ENCODE results near the gene YARS1. TPM values are rescaled to one million over a fixed set of nuclear protein-coding genes. Genes with fewer than 3 reads are reported as not detected.

YARS1 gene
- total and polyA plus RNA-seq, 3 donors from 2014 or later, result 79.8 to 110 (median 96.6) TPM

DNA sequence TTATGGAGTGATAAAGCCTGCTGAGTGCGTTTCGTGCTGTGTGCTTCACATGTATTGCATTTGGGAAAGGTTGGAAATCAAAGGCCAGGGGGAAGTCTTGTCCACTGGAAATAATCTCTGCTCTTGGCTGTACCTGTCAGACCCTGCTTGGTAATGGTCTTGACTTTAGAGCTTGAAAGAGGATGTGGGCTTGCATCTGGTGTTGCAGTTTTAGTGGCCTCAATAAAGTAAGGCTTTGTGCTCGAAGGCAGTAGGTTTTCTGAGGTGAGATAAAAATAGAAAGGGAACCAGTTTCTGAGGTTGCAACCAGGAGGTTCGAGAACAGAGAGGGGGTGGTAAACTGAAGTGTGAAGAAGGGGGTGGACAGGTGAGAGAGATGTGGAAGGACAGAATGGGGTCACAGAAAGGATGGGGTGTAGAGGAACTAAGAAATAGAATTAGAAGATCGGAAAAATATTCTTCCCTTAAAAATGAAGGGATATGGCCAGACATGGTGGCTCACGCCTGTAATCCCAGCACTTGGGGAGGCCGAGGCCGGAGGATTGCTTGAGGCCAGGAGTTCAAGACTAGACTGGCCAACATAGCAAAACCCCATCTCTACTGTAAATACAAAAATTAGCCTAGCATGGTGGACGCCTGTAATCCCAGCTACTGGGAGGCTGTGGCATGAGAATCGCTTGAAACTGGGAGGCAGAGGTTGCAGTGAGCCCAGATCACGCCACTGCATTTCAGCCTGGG is 1.8 kb upstream of the YARS1 start:
- H3K36me3 ChIP-seq (ENCODE audit: low read depth, missing control alignments), result no peaks in the 10 kb centered on the region
- H3K4me3 ChIP-seq, result peak overlapping the region; percentile 94
- TF ChIP-seq, protein P1, sequence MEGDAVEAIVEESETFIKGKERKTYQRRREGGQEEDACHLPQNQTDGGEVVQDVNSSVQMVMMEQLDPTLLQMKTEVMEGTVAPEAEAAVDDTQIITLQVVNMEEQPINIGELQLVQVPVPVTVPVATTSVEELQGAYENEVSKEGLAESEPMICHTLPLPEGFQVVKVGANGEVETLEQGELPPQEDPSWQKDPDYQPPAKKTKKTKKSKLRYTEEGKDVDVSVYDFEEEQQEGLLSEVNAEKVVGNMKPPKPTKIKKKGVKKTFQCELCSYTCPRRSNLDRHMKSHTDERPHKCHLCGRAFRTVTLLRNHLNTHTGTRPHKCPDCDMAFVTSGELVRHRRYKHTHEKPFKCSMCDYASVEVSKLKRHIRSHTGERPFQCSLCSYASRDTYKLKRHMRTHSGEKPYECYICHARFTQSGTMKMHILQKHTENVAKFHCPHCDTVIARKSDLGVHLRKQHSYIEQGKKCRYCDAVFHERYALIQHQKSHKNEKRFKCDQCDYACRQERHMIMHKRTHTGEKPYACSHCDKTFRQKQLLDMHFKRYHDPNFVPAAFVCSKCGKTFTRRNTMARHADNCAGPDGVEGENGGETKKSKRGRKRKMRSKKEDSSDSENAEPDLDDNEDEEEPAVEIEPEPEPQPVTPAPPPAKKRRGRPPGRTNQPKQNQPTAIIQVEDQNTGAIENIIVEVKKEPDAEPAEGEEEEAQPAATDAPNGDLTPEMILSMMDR (IDR thresholded peaks at IDR 0.05), result no peak
- no peaks in the 10 kb centered on the region for H3K27me3 ChIP-seq
- H3K4me1 ChIP-seq, result peaks cover 30% of the 10 kb centered on the region
- H3K9me3 ChIP-seq, result no peaks in the 10 kb centered on the region
- 44 to 46% methylated on average over 11 of the region's 11 CpGs for WGBS, 2 donors
- DNase-seq, result no peak
- intact Hi-C loops (cut with DNase I; ENCODE audit: low total_unique reads), result no loop called here
- peak overlapping the region; percentile 96 to 99 for H3K27ac ChIP-seq

DNA sequence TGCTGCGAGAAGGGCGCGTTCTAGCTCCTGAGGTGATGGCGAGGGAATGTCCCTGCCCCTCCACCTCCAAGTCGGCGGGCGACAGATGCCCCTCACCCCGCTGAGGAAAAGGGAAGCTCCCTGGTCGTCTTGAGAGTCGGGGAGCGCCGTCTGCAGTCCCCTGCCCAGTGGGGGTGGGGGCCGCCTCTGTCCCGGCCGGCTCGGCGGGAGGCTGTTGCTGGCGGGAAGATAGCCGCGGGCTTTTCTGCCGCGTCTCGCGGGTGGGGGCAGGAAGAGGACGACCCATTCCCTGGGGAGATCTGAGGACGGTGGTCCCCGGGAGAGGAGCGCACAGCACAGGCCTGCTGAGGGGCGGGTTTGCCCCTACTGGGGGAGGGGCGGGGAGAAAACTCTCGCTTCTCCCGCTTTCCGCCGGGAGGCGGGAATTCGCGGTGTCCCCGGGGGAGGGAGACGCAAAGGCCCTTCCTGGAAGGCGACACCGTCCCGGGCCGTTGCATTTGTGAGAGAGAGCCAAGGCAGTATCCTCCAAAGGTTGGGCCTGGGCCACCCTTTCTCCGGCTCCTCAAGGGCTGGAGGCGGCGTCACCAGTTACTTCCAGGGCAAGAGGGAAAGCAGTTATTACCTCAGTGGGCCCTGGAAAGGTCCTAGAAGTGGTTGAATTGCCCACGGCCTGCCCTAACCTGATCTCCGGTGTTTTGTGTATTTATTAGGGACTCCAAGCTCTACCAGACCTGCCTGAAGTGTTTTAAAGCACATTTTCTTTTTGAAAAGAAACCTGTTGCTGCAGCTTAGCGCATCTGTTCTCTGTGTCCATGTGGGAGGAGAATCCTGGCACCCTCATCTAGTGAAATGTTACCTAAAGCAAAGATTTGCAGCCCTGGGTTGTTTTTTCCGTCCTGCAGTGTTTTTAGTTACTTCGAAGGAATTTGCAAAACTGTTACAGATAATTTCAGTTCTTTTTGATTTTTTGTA is 943 bp upstream of the YARS1 start:
- 1% methylated on average over 17 to 50 of the region's 51 CpGs for WGBS, 2 donors
- intact Hi-C loops (cut with DNase I; ENCODE audit: low total_unique reads), result no loop called here
- H3K4me1 ChIP-seq, result peaks cover 36% of the 10 kb centered on the region

DNA sequence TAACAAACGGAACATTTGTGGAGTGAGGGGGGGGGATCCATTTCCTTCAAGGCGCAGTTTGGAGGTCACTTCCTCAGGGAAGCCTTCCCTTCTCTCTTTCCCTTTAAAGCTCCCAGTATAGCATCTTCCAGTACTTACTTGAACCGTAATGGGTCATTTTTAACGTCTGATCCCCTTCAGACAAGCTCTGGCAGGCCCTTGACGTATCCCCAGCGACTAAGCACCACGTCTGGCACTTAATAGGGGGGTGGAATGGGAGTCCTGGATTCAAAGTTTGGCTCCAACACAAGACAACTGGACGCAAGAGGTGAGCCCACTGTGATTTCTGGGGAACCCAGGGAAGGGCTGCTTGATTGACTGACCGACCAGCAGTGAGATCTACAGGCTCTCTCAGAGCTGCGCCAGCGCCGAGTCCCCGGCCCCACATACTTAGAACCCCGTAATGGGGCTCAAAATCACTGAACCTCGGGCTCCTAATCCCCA is 441 bp downstream of the YARS1 start:
- Histone ChIP-seq H3K27ac (peak overlapping the region; percentile 96 to 99), H3K9me3 (no peaks in the 10 kb centered on the region), H3K4me3 (peak overlapping the region; percentile 94), H3K4me1 (peaks cover 47% of the 10 kb centered on the region), H3K27me3 (no peaks in the 10 kb centered on the region), H3K36me3 (ENCODE audit: low read depth, missing control alignments) (no peaks in the 10 kb centered on the region)
- intact Hi-C loops (cut with DNase I; ENCODE audit: low total_unique reads), result no loop called here
- no peak for TF ChIP-seq POLR2A (IDR thresholded peaks at IDR 0.05)
- TF ChIP-seq, protein P1 (IDR thresholded peaks at IDR 0.05), result no peak
- WGBS, 2 donors, result 0 to 1% methylated on average over 8 to 15 of the region's 15 CpGs
- no peak for DNase-seq

More for the DNA sequence above, 943 bp upstream of the YARS1 start:
- peak; percentile 67 for DNase-seq
- no peaks in the 10 kb centered on the region for H3K27me3 ChIP-seq
- TF ChIP-seq, protein P1 (IDR thresholded peaks at IDR 0.05), result no peak
- no peaks in the 10 kb centered on the region for H3K36me3 ChIP-seq (ENCODE audit: low read depth, missing control alignments)
- H3K9me3 ChIP-seq, result no peaks in the 10 kb centered on the region
- peak overlapping the region; percentile 94 for H3K4me3 ChIP-seq
- H3K27ac ChIP-seq, result peak overlapping the region; percentile 96 to 99

DNA sequence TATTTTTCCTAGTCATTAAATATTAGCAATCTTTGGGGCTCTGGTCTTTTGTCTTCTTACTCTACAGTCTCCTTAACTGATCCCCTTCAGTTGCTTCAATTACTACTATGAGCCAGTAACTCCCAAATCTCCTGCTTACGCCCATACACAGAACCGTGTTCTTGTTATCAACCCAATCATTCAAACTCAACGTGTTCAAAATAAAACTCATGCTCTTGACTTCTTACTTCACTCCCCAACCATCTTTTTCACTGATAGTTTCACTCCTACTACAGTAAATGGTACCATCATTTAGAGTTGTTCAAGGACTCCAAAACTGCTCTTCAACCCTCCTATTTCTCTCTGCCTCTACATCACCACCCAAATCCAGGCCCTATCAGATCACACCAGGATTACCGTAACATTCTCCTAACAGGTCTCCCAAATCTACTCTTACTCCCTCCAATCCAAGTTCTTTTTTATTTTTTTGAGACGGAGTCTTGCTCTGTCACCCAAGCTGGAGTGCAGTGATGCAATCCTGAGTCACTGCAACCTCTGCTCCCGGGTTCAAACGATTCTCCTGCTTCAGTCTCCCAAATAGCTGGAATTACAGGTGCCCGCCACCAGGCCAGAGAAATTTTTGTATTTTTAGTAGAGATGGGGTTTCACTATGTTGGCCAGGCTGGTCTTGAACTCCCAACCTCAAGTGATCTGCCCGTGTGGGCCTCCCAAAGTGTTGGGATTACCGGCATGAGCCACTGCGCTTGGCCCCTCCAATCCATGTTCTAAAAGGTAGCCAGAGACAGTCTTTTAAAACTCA is 3.0 kb downstream of the YARS1 start:
- TF ChIP-seq, protein P1 (IDR thresholded peaks at IDR 0.05), result no peak
- no peak for TF ChIP-seq POLR2A (IDR thresholded peaks at IDR 0.05)
- intact Hi-C loops (cut with DNase I; ENCODE audit: low total_unique reads), result no loop called here
- Histone ChIP-seq H3K4me1 (peaks cover 47% of the 10 kb centered on the region), H3K9me3 (no peaks in the 10 kb centered on the region), H3K4me3 (no peak overlapping the region), H3K27me3 (no peaks in the 10 kb centered on the region), H3K36me3 (ENCODE audit: low read depth, missing control alignments) (no peaks in the 10 kb centered on the region), H3K27ac (no peak overlapping the region)
- whole genome bisulfite sequencing, 2 donors, result 86 to 94% methylated on average over 11 of the region's 11 CpGs
- no peak for DNase-seq
